Measurements from ENCODE around the gene PRKCQ.

The PRKCQ gene

GRCh38 chr10:6607778-6608177, 27.7 kb upstream of the PRKCQ start:
- Histone ChIP-seq H2AFZ (ENCODE audit: low read length) (no peak overlapping the region), H3K4me3 (ENCODE audit: low read length) (no peak overlapping the region), H3K27ac (ENCODE audit: low read length) (no peak overlapping the region), H3K4me1 (ENCODE audit: low read length) (peaks cover 25% of the 10 kb centered on the region), H3K4me2 (ENCODE audit: low read depth, low read length) (no peak overlapping the region), H3K9me2 (replicated peaks; ENCODE audit: insufficient read depth, low read length) (no peaks in the 10 kb centered on the region), H3K36me3 (replicated peaks; ENCODE audit: insufficient read depth, low read length) (no peaks in the 10 kb centered on the region), H3K9ac (ENCODE audit: low read length) (no peak overlapping the region), H4K20me1 (ENCODE audit: insufficient read depth, low read length) (no peaks in the 10 kb centered on the region), H3K9me3 (replicated peaks; ENCODE audit: insufficient read depth, low read length) (no peaks in the 10 kb centered on the region), H3K27me3 (replicated peaks; ENCODE audit: insufficient read depth, low read length) (no peaks in the 10 kb centered on the region), H3K79me2 (ENCODE audit: low read length) (no peaks in the 10 kb centered on the region), H3F3A (ENCODE audit: insufficient read depth, low read length) (no peaks in the 10 kb centered on the region)
- DNase-seq, result no peak
- TF ChIP-seq EZH2phosphoT487 (IDR thresholded peaks at IDR 0.05; ENCODE audit: low read length) (no peak), EZH2 (optimal IDR thresholded peaks at IDR 0.05; ENCODE audit: low read depth, low read length) (no peak)
- TF ChIP-seq, protein P1, sequence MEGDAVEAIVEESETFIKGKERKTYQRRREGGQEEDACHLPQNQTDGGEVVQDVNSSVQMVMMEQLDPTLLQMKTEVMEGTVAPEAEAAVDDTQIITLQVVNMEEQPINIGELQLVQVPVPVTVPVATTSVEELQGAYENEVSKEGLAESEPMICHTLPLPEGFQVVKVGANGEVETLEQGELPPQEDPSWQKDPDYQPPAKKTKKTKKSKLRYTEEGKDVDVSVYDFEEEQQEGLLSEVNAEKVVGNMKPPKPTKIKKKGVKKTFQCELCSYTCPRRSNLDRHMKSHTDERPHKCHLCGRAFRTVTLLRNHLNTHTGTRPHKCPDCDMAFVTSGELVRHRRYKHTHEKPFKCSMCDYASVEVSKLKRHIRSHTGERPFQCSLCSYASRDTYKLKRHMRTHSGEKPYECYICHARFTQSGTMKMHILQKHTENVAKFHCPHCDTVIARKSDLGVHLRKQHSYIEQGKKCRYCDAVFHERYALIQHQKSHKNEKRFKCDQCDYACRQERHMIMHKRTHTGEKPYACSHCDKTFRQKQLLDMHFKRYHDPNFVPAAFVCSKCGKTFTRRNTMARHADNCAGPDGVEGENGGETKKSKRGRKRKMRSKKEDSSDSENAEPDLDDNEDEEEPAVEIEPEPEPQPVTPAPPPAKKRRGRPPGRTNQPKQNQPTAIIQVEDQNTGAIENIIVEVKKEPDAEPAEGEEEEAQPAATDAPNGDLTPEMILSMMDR (IDR thresholded peaks at IDR 0.05; ENCODE audit: low read length), result no peak

DNA sequence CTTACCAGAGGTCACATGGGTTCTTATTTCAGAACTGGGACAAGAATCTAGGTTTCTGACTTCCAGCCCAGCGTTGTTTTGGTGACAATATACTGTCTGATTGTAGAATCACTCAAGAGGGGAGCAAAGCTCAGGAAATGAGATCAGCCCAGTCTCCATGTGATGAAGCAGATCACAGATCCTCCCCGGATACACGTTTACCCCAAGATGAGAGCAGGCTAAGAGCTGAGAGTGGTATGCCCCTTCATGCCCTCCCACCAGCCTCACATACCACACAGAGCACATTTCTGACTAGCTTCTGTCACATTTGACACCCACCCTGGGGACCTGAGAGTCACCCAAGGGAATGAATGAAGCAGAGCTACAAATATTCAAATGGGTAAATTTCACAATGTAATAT, 27.1 kb upstream of the PRKCQ start:
- no peak for TF ChIP-seq EZH2 (optimal IDR thresholded peaks at IDR 0.05; ENCODE audit: low read depth, low read length)
- TF ChIP-seq, protein P1 (IDR thresholded peaks at IDR 0.05; ENCODE audit: low read length), result no peak
- TF ChIP-seq EZH2phosphoT487 (IDR thresholded peaks at IDR 0.05; ENCODE audit: low read length), result no peak

DNA sequence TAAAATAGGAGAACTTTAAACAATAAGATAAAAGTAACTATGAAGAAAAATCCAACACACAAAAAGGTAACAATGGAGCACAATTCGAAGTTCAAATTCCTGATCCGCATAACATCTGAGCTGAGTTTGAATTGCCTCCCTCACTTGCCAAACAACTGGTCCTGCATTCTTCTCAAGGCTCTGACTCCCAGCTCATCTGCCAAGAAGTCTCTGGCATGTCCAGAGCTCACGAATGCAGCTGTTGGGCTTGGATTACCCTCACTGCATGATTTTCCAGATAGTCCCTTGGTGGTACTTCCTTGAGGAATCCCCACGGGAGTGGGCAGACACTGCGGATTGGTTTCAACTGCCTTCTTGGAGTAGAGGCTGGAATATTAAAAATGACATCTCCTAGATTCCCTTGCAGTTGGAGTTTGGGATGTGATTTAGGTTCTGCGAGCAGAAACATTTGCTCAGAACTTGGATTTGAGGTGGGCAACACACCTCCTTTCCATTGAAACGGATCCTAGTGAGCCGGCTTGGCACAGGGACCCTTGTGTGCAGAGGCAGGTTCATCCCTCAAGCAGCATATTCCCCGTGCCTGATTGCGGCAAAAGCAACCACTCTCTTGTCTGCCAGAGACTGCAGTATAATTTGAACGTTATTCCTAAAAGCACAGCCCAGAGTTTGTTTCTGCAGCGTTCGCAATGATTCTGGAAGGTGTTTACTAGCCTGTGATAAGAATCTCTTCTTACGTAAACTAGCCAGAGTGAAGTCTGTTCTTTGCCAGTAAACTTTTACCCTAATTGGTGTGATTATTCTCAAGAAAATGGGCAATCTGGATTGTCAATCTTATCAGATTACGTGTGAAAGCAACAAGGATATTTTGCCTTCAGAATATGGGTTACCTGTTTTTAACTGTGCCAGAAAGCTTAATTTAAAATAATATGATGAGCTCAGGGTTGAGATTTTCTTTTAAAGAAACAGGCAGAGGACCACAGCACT, 23.4 kb upstream of the PRKCQ start:
- no peaks in the 10 kb centered on the region for H3K9me2 ChIP-seq (replicated peaks; ENCODE audit: insufficient read depth, low read length)
- H4K20me1 ChIP-seq (ENCODE audit: insufficient read depth, low read length), result no peaks in the 10 kb centered on the region
- no peak overlapping the region for H2AFZ ChIP-seq (ENCODE audit: low read length)
- H3F3A ChIP-seq (ENCODE audit: insufficient read depth, low read length), result no peaks in the 10 kb centered on the region
- no peak for DNase-seq
- no peaks in the 10 kb centered on the region for H3K79me2 ChIP-seq (ENCODE audit: low read length)
- no peaks in the 10 kb centered on the region for H3K4me1 ChIP-seq (ENCODE audit: low read length)
- no peaks in the 10 kb centered on the region for H3K27me3 ChIP-seq (replicated peaks; ENCODE audit: insufficient read depth, low read length)
- TF ChIP-seq EZH2 (optimal IDR thresholded peaks at IDR 0.05; ENCODE audit: low read depth, low read length) (no peak), EZH2phosphoT487 (IDR thresholded peaks at IDR 0.05; ENCODE audit: low read length) (no peak)
- TF ChIP-seq, protein P1 (IDR thresholded peaks at IDR 0.05; ENCODE audit: low read length), result no peak
- no peak overlapping the region for H3K9ac ChIP-seq (ENCODE audit: low read length)
- H3K27ac ChIP-seq (ENCODE audit: low read length), result no peak overlapping the region
- H3K4me3 ChIP-seq (ENCODE audit: low read length), result no peak overlapping the region
- H3K9me3 ChIP-seq (replicated peaks; ENCODE audit: insufficient read depth, low read length), result no peaks in the 10 kb centered on the region
- H3K36me3 ChIP-seq (replicated peaks; ENCODE audit: insufficient read depth, low read length), result no peaks in the 10 kb centered on the region
- H3K4me2 ChIP-seq (ENCODE audit: low read depth, low read length), result no peak overlapping the region

More for the DNA sequence above, 27.1 kb upstream of the PRKCQ start:
- H3K36me3 ChIP-seq (replicated peaks; ENCODE audit: insufficient read depth, low read length), result no peaks in the 10 kb centered on the region
- no peak overlapping the region for H2AFZ ChIP-seq (ENCODE audit: low read length)
- H3K27ac ChIP-seq (ENCODE audit: low read length), result no peak overlapping the region
- H3K4me1 ChIP-seq (ENCODE audit: low read length), result peaks cover 20% of the 10 kb centered on the region
- no peaks in the 10 kb centered on the region for H3F3A ChIP-seq (ENCODE audit: insufficient read depth, low read length)
- H3K9ac ChIP-seq (ENCODE audit: low read length), result no peak overlapping the region
- H4K20me1 ChIP-seq (ENCODE audit: insufficient read depth, low read length), result no peaks in the 10 kb centered on the region
- H3K27me3 ChIP-seq (replicated peaks; ENCODE audit: insufficient read depth, low read length), result no peaks in the 10 kb centered on the region
- H3K79me2 ChIP-seq (ENCODE audit: low read length), result no peaks in the 10 kb centered on the region
- H3K9me2 ChIP-seq (replicated peaks; ENCODE audit: insufficient read depth, low read length), result no peaks in the 10 kb centered on the region
- no peak for DNase-seq
- no peak overlapping the region for H3K4me2 ChIP-seq (ENCODE audit: low read depth, low read length)
- H3K4me3 ChIP-seq (ENCODE audit: low read length), result no peak overlapping the region
- no peaks in the 10 kb centered on the region for H3K9me3 ChIP-seq (replicated peaks; ENCODE audit: insufficient read depth, low read length)

Measured in MM.1S (cell line).